NCI-H526 treated with DMSO at 0.1 percent for 48 hours (cell line): ENCODE measurements around the gene BATF.

Source experiments
- DNase-seq: peaks from one replicate; lab custom pipeline; 2025; lab: John Stamatoyannopoulos, UW

Gene BATF

GRCh38 chr14:75501080-75501479 lies 21.2 kb upstream of the BATF start:
- no peak for DNase-seq

GRCh38 chr14:75504411-75504810 lies 17.9 kb upstream of the BATF start:
- no peak for DNase-seq

DNA sequence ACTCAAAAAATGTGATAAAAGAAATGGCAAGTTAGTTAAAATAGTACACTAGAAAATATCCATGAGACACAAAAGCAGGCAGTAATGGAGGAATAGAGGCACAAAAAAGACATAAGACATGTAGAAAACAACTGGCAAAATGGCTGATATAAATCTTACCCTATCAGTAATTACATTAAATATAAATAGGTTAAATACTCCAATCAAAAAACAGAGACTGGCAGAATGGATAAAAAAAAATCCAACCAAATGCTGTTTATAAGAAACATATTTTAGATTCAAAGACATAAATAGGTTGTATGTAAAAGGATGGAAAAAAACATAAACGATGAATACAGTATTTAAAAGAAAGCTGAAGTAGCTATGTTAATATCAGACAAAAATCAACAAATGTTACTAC lies 15.3 kb upstream of the BATF start:
- no peak for DNase-seq

DNA sequence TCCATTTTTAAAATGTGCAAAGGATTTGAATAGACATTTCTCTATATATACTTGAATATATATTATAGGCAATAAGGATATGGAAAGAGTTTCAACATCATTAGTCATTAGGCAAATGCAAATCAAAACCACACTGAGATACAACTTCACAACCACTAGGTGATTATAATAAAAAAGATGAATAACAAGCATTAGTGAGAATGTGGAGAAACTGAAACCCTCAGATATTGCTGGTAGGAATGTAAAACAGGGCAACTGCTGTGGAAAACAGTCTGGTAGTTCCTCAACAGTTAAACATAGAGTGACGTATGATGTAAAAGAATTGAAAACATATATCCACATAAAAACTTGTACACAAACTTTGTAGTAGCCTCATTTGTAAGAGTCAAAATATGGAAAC lies 11.7 kb upstream of the BATF start:
- DNase-seq: no peak

DNA sequence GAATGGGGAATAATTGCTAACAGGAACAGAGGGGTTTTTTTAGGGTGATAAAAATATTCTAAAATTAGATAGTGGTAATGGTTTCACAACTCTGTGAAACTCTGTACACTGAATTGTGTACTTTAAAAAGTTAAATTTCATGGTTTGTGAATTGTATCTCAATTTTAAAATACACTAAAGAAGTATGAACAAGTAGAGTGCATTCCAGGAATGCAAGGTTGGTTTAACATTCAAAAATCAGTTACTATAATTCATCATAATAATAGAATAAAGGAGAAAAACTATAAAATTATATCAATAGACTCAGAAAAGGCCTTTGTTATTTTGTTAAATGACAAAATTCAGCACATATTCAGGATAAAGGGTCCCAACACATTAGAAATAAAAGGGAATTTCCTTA lies 11.1 kb upstream of the BATF start:
- no peak for DNase-seq

DNA sequence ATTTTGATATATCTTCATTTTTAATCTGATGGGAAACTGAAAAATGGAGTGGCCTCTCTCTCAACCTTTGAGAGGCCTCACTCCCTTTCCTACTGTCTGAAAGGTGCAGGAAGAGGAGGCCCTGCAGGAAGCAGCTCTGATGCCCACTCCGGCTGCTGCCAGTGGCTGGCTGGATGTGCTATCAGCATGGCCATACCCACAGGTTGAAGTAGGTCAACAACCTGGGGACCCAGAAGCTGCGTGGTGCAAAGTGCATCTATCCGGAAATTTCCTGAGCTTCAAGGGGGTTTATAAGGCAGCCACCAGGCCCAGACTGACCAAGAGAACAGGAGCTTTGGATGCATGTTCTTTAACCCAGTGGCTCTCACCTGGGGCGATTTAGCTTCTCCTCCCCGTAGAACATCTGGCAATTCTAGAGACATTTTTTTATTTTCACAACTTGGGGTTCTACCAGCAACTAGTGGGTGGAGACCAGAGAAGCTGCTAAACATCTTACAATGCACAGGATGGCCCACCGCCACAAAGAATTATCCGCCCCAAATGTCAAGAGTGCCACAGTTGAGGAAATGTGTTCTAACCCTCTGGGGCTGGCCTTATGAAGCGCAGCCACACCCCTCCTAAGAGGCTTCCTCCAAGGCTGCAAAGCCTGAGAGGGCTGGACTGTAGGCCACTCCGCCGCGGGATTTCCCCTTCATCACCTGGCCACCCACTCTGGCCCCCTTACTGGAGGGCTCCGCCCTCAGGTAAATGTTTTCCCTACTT lies 8.2 kb upstream of the BATF start:
- DNase-seq: no peak

DNA sequence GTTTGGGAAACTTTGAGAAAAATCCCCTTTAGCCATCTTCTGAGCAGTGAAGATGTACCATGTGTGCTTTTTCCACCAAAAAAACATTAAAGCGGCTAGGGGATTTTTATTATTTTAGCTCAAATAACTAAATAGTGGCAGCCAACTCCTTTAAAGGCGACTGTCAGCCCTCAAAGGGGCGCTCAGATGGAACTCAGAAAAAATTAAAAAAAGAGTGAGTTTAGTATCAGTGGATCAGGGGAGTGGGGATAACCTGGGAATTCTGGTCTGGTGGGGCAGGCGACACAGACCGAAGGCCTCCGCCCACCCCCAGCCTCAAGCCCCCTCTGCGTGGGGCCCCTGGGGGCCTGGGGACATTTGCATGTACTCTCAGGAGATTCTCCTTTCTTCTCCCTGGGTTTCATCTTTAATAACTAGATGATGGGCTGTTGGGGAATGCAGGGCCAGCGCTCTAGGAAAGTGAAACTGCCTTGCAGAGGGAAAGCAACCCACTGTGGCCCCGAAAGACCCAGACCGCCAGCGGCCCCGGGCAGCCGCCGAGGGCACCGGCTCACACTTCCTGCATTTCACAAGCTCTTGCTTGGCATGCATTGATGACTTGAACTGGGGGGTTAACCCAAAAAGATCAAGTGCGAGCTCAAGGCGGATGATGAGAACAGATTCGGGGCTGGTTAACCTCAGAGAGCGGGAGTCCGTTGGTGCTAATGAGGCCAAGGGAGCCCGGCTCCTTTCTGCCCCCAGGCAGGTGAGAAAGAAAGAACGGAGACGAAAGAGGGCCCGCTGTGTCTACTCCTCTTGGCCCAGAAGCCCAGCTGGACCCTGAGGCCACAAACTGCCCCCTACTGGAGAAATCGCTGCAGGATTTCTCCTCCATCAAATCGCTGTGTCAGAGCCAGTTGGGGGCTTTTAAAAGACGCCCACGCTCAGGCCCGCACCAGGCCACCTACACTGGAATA lies 7.3 kb upstream of the BATF start:
- no peak for DNase-seq

- no peak for DNase-seq
Observed at GRCh38 chr14:75515629-75515996, 6.7 kb upstream of the BATF start.

GRCh38 chr14:75518625-75519024 lies 3.6 kb upstream of the BATF start:
- no peak for DNase-seq

- DNase-seq: no peak
Observed at GRCh38 chr14:75519394-75519793, 2.9 kb upstream of the BATF start.

DNA sequence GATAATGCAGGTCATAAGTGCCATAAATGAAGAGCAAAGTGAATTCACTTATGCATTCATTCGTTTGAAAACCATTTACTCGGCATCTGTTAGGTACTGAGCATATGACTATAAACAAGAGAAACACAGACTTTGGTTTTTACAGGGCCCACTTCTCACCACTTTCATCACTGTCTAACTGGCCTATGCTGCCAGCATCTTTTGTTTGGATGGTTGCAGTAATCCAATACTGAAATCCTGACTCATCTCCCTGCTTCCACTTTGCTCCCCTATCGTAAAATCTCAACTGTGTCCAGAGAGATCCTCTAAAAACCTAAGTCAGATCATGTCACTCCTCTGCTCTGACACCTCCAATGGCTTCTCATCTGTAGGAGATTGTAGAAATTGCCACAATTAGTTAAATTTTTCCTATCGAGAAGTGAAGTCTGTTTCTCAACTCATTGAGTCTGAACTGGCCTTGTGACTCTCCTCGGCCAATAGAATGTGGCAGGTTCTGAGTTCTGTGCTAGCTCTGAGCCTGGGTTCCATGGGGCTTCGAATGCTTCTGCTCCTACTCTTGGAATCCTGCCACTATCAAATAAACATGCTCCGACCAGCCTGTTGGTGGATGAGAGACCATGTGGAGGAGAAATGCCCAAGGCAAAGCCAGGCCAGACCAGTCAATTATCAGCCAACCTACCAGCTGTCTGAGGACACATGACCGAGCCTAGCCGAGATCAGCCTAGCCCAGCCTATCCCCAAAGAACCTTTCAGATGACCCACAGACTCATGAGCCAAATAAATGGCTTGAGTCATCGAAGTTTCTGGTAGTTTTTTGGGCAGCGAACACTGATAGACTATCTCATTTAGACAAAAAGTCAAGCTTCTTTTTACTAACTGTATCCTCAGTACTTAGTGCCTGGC lies 2.2 kb upstream of the BATF start:
- DNase-seq: no peak

DNA sequence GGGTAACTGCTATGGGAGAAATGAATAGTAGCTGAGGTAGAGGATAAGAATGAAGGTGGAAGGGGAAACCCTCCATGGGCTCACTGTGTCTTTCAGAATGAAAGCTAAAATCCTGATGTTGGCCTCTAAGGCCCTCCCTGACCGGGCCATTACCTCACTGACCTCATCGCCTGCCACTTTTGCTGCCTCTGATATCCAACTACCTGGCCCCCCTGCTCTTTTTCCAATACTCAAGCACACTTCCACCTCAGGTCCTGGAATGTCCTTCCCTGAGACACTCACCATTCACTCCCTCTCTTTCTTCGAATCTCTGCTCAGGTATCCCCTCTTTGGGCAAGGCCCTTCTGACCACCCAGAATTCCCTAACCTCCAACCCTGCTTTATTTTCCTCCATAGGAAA lies 1.4 kb upstream of the BATF start:
- no peak for DNase-seq

- no peak for DNase-seq
Observed at GRCh38 chr14:75521415-75522199, 662 bp upstream of the BATF start.

- DNase-seq: no peak
Observed at GRCh38 chr14:75522983-75523318, 682 bp downstream of the BATF start.

DNA sequence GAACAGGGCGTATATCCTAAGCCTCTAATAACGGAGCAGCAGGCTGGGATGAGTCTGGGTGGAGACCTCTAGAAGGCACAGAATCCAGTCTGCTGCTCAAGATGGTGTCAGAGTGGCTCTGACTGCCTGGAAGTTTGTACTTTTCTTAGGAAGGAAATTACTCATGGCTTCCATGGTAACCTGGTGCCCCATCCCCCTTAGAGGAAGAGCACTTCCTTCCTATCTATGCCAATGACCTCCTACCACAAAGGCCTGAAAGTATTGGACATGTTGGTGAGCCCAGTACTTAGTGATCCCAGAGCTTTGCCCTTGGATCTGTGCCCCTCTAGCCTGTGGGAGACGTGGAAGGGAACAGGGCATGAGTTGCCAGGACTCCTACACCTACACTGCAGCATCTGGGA lies 1.5 kb downstream of the BATF start:
- no peak for DNase-seq

GRCh38 chr14:75525969-75526368 lies 3.7 kb downstream of the BATF start:
- no peak for DNase-seq

DNA sequence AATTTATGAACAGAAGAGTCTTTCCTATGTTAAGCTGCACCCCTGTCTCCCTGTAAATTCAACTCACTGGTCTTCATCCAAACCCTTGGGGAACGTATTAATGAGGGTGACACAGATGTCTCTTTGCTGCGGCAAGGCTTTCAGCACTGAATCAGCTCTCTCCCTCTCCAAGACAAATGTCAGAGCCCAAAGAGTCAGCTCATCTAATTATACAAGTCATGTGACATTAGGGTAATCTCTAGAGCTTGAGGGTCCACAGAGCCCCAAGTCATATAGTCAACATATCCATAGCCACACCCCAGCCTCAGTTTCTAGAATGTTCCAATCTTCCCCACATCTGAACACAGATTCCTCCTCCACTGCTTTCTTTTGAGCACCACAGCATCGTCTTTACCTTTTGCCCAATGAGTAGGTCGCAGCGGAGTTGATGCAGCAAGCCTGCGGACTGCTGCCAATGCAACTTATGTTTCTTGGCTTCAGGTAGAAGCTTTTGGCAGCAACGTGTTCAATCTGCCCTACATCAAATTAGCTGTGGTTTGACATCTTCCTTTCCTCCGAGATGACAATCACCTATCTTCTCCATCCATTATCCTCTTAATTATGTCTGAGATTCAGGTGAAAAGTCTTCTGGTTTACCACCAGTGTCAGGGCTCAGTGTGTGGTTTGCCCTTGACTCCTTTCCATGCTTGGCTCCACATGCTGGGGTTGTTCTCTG lies 5.3 kb downstream of the BATF start:
- no peak for DNase-seq

DNA sequence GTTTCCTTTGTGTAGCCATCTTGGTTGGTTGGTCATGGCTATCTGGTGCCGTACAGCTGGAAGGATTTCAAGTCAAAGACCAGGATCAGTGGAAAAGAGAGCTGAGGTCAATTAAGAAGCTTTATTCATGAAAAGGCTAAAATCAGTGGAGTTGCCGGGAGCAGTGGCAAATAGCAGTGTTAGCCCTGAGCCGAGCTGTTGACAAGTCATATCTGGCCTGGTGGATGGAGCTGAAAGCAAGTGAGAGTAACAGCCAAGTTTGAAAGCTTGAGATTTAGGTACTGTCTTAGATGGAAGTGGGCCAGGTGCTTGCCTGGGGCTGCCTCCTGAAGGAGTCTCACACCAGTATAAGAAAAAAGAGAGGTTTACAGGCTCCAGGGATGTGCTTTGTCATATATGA lies 9.0 kb downstream of the BATF start:
- no peak for DNase-seq

DNA sequence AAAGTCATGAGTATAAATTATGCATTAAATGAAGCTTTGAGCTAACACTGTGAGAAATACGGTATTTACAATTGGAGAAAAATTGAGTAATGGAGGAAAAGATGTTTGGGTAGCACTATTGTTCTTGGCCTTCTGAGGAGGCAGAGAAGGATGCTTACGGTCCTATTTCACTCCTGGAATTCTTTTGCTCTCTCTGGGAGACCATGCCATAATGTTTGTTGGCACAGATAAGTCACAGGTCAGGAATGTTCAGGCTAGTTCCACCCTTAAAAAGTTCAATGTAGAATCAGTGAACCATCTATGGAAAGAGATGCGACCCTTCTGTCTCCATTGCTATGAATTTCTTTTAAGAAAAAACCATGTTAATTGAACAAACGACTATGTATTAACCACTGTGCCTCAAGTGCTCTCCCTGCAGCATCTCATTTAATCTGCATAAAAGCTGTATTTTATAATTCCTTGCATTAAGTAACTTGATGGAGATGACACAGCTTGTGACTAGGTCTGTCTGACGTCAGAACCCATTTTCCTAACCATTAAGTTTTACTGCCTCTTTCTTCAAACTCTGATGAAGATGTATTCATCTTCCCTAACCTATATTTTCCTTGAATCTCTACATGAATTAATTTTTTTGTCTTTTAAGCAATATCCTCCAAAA lies 9.5 kb downstream of the BATF start:
- DNase-seq: no peak

- DNase-seq: no peak
Observed at GRCh38 chr14:75533791-75534555, 11.7 kb downstream of the BATF start.
